ENCODE data around the gene SLC22A4.

- TF ChIP-seq MAX (IDR thresholded peaks at IDR 0.05), result no peak
- TF ChIP-seq TAF1 (IDR thresholded peaks at IDR 0.05; ENCODE audit: low read depth), result no peak
- no peak for TF ChIP-seq EP300 (IDR thresholded peaks at IDR 0.05; ENCODE audit: borderline replicate concordance)
- TF ChIP-seq YY1 (IDR thresholded peaks at IDR 0.05; ENCODE audit: low read depth), result no peak
- no peak for TF ChIP-seq RAD21 (IDR thresholded peaks at IDR 0.05; ENCODE audit: low read depth)
- TF ChIP-seq CEBPB (IDR thresholded peaks at IDR 0.05), result no peak
- no peak for TF ChIP-seq EGR1 (IDR thresholded peaks at IDR 0.05)
- no peak for TF ChIP-seq NFIC (IDR thresholded peaks at IDR 0.05)
- no peak for TF ChIP-seq REST (IDR thresholded peaks at IDR 0.05; ENCODE audit: low read depth)
- no peak for TF ChIP-seq CREB1 (IDR thresholded peaks at IDR 0.05; ENCODE audit: low read depth)
- TF ChIP-seq FOXM1 (IDR thresholded peaks at IDR 0.05; ENCODE audit: borderline replicate concordance, low read depth), result no peak
- no peak for TF ChIP-seq TCF12 (IDR thresholded peaks at IDR 0.05; ENCODE audit: low read depth)
- no peak for TF ChIP-seq ZBTB7A (IDR thresholded peaks at IDR 0.05; ENCODE audit: low read depth)
- no peak for TF ChIP-seq TEAD4 (IDR thresholded peaks at IDR 0.05)
Measured at GRCh38 chr5:132339502-132339901, 45.3 kb downstream of the SLC22A4 start.

All from Ishikawa (cell line).